Measurements from ENCODE around the gene ELAVL2.

The ELAVL2 gene

DNA sequence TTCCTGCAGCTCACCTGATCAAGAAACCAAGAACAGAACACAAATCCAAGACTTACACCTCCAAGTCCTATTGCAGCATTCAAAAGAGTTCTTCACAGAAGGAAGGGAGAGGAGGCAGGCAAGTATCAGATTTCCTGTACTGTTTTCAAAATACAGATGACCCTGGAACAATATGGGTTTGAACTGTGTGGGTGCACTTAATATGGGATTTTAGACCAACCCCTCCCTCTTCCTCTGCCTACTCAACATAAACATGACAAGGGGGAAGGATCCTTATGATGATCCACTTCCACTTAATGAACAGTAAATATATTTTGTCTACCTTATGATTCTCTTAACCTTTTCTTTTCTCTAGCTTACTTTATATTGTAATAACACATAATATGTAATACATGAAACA lies 104.6 kb downstream of the ELAVL2 start:
- DNase-seq: no peak

DNA sequence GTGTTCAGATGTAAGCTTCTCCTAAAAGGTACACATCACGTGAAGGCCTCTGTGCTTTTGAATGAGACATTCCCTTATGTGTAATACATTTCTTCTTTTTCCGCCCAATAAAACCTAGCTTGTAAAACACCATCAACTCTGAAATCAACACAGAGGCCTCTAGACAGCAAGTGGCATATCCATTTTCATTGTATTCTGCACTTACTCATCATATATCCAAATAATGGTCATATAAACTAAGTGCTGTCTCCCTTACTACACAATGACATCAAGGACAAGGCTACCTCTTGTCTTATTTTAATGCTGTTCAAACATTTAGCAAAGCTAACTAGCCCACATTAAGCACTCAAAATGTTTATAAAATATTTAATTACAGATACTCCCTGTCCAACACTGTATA lies 108.5 kb downstream of the ELAVL2 start:
- DNase-seq: peak; percentile 4

DNA sequence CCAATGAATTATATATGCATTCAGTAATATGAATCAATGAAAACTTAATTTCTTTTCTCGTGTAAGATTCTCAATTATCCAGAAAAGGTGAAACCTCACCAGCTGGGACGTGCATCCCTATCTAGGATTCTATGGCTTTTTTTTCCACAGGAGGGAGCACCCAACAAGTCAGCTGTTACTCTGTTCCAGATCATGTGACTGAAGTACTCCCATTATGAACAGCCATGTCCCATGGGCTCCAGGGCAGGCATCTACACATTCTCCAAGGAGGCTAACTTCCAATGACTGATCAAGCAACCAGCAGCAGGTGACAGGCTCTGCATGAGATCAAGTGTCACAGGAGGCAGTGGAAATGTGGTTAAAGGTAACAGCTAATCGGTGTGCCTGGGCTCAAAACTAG lies 118.8 kb downstream of the ELAVL2 start:
- no peak for DNase-seq

DNA sequence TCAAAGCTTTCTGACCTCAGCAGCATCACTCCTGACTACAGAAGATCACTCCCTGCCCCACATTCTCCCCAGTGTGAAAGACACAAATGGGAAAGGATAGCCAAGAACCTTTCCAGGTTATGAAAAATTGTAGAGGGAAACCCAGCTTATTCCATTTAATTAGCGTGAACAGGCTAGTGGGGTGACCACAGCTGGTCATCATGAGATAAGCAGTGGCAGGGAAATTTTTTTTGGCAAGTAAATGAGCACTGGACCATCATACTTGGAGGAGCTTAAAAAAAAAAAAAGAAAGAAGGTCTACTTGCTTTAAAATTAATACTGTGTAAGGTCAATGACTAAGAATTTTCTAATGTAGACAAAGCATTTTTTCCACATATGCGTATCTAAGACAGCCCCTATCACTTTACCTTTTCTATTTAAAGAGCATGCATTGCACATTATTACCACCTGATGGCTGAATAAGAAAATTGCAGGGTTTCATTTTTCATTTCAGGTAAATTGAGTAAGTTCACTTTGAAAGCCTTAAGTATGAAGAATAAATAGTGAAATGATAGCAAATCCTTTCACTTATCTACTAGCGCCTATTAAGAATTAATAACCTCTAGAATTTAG lies 123.6 kb downstream of the ELAVL2 start:
- no peak for DNase-seq

DNA sequence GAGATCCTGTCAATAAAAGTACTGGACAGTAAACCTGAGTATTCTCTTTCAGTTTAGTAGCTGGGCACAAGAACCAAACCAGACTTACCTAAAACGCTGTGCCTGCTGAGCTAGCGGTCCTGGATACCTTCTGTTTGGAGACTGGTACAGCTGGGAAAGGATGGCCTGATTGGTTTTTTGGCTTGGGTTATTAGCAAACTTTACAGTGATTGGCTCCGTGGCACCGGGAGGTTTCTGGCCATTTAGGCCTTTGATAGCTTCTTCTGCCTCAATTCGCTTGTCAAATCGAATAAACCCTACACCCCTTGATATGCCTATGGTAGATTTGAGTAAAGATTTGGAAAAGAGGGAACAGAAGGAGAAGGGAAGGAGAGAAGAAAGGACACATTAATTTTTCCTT lies 124.7 kb downstream of the ELAVL2 start:
- no peak for DNase-seq

DNA sequence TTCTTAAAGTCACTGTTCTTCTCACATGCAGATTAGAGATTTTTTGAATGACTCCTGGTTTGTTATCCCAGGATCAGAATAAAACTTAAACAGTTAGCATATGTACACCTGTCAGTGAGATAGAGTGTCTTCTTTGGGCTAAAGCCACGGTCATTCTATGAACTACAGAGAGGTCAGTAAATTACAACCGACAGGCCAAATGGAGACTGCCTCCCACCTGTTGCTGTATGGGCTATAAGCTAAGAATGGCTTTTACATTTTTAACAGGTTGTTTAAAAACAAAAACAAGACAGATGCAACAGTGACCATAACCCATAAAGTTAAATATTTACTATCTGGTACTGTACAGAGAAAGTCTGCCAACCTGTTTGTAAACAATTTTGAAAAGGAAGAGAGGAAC lies 125.7 kb downstream of the ELAVL2 start:
- no peak for DNase-seq

DNA sequence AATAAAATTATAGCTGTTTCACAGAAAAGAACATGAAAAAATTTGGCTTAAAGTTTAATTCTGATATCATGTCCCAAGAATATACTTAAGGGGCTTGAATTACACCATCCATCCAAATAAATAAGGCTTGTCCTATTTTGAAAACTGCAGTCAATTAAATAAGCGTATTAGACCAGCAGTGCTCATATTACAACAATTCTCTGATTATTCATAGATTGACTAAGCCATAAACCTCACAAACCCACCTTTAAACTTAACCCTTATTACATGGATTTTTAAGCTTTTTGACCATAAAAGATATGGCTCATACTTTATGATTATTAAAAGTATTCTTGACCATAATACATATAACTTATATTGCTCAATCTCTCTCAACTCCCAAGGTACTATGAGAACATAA lies 127.9 kb downstream of the ELAVL2 start:
- DNase-seq: no peak

DNA sequence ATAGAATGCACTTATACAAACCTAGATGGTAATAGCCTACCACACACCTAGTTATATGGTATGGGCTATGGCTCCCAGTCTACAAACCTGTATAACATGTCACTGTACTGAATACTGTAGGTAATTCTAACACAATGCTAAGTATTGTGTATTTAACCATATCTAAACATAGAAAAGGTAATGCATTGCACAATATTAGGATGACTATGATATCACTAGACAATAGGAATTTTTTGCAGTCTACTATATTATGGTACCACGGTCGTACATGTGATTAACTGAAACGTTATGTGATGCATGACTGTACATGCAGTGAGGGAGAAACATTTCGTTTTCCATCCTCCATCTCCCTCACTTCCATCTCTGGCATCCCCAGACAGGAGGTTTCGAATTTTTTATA lies 130.5 kb downstream of the ELAVL2 start:
- DNase-seq: no peak

DNA sequence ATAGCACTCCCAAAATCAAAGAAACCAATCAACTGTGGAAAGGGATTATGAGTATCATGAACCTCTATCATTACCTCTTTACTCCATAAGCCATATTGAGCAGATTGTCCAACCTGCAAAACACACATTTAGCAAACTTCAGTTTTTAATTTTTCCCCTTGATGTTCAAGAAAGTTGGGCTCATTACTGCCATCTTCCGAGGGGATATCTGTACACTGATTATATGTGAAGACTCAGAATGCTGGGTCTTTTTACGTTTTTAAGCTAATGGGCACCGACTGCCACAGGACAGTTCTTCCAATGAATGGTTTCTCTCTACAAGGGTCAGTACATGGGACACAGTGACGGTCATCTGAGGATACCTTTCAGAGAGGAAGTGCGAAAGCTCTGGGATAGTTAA lies 132.7 kb downstream of the ELAVL2 start:
- DNase-seq: no peak

DNA sequence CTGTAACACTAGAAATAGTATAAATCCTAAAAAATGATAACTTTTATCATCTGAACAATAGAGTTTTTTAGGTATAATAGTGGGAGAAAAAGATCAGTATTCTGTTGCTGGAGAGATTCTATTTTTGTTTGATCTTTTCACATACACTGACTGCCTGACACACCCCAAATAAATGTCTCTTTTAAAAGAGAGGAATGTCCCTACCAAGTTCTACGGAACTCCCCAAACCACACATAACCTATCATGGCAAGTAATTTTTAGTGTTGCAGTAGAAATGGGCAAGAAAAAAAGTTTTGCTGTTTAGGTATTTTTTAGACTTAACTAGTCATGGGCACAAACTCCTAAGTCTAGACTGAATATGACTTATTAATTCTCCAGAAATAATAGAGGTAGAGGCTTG lies 139.1 kb downstream of the ELAVL2 start:
- DNase-seq: no peak

DNA sequence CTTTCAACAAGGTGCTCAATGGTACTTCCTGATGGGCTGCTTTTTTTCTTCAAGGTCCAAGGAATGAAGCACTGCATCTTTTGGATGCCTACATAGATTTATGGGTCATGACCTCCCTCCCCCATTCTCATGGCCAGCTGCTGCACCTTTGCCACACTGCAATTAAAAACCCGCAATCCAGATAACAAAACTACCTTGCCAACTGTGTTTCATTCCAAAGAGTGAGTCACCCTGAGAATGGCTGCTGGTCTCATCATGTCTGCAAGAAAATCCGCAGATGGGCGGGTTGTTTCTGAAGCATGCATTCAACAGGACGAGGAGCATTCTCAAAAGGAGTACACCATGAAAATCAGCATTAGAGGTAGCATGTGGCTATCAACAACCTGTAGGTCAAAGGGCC lies 139.8 kb downstream of the ELAVL2 start:
- no peak for DNase-seq

DNA sequence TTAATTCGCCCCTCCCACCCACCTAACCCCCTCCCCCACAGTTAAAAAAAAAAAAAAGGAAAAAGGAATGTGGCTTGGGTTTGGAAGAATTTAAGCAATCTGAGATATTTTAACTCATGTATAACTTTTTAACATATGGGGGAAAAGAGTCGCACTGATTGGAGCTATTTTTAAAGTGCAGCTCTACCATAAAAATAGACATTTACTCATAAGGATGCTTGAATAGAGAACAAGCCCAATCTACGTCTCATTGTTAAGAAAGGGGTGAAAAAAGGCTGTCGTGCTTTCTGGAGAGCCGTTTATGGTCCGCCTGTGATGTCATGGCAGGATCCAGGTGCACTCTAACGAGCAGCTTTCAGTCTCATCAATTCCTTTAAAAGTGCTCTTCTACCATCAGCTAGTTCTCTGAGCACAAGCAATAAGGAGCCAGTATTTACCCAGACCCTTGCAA lies 142.4 kb downstream of the ELAVL2 start:
- no peak for DNase-seq

DNA sequence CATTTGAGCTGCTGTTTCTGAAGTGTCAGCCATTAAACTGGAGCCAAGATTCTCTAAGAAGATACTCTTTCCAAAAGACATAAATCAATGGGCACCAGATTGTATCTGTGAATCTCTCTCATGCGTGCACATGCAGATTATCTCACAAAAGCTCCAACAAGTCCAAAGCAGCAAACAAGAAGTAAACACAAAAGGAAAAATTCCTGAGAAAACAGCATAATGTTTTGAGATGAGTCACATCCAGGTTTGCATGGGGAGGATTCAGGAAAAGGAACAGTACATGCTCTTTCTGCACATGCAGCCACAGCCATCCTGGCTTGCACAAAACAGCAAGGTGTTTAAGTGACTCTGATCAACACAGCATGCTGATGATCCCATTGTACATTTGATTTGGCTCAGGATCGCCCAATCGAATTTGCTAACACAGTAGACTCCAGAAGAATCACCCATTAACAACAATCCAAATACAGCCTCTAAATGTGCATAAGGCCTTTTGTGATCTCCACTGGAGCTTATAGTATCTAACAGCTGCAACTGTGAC lies 143.1 kb downstream of the ELAVL2 start:
- DNase-seq: peak; percentile 65

DNA sequence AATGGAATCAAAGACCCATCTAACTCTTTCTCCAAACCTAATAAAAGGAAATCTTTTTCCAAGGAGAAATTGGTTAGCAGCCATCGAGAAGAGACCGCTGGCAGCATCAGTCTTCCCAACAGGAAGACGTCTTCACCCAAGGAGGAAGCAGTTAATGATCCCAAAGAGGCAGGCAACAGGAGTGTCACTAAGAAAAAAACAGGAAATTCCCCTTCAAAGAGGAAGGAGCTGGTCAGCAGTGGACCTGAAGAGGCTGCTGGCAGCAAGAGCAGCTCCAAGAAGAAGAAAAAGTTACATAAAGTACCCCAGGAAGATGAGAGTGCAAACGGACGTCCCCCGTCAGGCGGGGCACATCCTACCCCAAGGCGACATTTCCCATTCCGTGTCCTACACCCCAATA lies 143.7 kb downstream of the ELAVL2 start:
- no peak for DNase-seq

DNA sequence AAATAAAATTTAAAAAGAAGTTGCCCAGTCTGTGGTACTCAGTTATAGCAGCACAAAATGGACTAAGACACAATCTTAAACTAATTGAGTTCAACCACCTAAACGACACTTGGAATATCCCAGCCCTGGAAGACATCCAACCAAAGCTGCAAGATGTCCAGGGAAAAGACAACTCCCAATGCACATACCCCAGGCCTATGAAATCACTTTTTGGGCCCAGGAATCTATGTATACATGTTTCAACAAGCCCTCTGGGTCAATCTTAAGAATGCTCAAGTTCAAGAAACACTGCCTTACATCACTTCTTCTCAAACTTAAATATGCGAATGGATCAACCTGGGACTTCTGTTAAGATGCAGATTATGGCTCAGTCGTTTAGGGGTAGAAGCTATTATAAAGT lies 148.6 kb downstream of the ELAVL2 start:
- no peak for DNase-seq

DNA sequence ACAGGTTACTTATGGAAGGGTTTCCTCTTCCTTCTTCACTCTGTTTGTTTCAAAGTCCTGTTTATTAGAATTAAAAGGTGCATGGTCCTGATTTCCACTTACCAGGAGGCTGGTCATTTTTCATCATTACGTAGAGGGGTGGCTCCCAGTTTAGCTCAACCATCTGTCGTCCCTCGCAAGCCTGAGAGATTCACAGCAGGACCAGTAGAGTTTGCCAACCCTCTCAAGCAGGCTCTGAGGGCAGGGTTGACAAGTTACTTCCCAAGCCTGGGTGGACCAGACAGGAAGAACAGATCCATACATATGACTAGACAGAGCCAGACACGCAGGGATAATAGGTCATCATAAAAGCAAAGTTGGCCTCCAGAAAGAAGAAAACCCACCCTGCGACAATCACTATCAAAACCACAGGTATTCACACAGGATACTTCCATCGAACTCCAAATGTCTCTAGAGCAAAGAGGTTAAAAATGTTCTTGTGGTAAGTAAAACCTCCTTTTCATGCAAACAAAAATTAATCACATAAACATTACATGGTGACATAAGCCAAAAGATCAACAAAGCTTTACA lies 151.9 kb downstream of the ELAVL2 start:
- DNase-seq: no peak

DNA sequence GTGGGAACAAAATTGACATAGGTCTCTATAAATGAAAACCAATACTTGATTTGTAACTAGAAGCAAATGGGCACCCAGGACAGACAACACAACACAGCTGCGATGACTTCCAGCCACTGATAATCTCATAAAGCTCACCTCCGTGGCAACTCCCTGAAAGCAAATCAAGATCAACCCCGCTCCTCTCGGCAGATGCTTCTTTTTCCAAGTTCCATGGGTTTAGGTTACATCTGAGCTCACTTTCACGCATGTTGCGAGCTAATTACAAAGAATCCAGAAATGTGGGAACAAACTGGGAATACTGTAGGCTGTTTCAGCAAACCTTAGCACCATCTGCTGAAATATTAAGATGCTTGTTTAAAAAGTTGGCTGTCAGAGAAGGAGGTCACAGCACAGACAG lies 153.9 kb downstream of the ELAVL2 start:
- no peak for DNase-seq

DNA sequence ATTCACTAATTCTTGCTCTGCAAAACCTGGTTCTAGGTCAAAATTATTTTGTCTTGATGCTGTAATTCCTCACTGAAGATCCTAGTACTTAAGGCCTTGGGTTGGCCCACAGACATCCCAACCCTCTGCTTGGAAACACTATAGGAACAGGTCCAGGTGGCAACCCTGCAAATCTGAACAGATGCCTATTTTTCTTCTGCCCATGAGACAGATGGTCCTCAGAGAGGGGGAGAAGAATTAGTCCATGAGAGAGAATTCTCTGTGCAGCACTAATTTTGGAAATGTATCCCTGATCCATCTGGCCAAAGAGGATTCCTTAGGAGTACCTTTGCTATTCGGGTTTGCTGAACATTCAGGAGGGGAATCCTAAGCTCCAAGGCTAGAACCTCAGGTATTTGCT lies 156.3 kb downstream of the ELAVL2 start:
- no peak for DNase-seq

DNA sequence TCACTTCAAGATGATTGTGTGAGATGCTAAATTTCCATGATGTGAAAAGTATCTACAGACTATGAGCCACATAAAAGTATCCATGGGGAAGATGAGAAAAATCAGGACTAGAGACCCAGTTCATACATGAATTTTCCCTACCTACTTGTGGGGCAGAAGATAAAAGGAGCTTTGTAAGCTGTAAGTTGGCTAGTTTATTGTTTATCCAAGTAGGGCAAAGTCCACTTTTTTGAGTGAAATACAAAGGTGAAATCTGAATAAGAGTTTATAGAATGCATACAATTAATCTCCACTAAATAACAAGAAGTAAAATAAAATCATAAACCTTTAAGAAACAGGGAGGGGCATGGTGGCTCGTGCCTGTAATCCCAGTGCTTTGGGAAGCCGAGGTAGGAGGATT lies 160.4 kb downstream of the ELAVL2 start:
- no peak for DNase-seq

DNA sequence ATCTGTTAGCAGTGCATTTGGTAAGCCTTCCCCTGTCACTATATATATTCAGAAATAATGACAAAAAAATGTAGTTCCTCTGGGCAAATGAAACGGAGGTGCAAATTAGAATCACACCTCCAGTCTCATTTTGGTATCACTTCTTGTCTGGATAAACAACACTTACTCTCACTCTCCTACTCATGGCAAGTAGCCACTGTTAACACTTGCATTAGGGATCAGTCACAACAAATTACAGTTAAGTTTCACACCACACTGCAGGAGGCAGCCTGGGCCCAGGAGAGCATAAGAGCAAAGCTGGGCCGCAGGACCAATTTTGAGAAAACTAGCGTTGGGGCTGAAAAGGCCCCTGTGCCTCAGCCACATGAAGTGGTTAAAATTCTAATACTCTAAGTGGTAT lies 161.0 kb downstream of the ELAVL2 start:
- no peak for DNase-seq

DNA sequence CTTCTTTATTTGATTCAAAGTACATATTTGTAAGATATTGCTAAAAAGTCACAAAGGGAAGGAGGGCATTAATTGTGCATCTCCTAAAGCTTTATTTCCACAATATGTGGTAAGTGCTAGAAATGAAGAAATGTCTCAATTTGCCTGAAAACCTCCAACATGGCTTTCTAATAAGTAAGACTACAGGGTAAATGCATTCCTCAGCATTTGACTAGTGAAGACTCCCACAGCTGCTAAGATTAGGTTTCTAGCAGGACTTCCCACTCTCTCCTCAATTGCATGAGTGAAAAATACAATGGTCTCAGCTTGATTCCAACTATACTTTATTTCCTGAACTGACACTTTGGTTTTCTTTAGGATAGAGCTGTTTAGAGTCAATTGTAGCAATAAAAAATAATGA lies 162.1 kb downstream of the ELAVL2 start:
- DNase-seq: no peak

DNA sequence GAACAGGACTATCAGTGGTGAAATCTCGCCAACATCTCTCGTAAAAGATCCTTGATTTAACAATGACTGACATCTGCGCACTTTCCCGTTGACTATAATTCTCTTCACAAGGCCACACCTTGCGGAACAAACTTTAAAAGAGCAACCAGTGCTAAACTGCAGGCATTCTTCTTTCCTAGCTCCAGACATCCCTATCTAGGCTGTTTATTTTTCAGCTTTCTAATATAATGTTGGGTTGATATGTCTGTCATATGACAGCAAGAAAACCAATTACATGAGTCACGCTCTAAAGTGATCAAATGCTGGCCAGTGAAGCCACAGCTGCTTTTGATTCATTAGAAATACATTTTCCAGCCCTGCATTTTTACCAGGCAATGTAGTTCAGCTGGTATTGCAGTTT lies 162.5 kb downstream of the ELAVL2 start:
- DNase-seq: no peak

DNA sequence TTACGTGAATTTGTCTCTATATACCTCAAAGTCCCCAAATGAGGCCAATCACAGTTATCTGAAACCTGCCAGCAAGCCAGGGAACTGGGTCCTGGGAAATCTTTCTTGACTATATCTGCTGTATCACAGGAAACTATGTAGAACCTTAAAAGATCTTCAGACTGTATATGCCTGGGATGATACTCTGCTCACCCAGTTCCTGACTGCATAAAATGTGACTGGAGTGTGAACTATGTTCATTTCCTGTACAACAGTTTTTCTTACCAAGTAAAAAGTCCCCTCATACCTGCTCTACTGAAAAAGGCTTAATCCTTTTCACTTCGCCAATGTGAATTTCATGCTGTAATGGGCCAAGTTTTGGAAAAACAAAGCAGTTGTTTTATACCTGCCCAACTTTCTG lies 162.9 kb downstream of the ELAVL2 start:
- DNase-seq: no peak

DNA sequence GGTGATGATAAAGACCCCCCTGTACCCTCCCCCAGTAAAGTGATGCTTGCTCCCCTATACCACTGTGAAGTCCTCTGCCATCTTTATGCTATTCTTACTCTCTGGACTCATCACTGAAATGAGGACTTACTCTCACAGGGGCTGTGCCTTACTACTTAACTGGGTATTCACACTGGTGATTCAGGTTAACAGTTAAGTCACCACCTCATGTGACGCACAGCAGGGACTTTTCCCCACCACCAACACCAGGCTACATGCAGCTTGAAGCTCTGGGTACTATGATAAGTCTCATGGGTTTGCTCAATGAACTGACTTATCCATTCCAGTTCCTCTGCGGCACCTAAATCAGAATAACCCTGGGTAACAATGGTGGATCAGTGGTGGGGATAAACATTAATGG lies 163.7 kb downstream of the ELAVL2 start:
- DNase-seq: no peak

DNA sequence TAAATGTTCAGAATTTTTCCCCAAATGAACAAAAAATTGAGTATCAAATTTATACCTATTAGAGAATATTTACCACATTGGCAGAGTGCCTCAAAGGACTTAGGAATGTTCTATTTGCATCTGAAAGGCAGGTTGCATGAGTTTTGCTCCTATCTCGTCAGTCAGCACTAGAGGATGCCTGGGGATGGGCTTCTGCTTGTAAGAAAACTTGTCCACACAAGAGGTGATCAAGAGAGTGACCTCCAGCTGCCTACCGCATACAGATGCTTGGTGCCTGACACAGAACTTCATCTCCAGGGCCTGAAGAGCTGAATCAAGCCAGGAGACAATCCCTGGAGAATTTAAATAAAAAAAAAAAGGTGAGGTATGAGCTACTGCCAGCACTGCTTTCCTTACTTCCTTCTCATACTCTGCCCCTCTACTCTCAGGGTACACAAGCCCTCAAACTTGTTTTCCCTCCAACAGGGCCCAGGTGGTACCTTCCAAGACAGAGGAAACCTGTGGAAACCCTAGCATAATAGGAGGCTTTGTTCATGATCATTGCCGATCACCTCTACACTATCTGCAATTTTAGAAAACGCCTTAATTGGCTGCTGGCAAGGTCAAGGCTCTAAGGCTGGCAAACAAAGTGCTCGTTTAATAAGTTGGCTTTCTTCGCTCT lies 166.6 kb downstream of the ELAVL2 start:
- no peak for DNase-seq
